Lung (tissue), 12 donors: Measurements from ENCODE around the gene TMTC2. TPM values are rescaled to one million over a fixed set of nuclear protein-coding genes. Genes with fewer than 3 reads are reported as not detected.
A peak's percentile ranks its signal among the peaks of the same experiment; 100 is the strongest.

ENCODE experiments used
- ATAC-seq: fragments of 200-7000 bp; cut with Tn5 transposase; one replicate; pipeline ENCODE4 v1.9.1; 2020; ENCODE audit warnings: moderate number of reproducible peaks; ENCODE audit not compliant: insufficient read depth, low FRiP score
- DNase-seq, 3 donors: peaks; one replicate each; pipeline ENCODE4 v3.0.0-alpha.2; 2013 to 2017
- H3K27ac ChIP-seq, 2 donors: one replicate each; pipeline ENCODE4 v1.5.1; 2013; ENCODE audit warnings: mild to moderate bottlenecking in 2 of 2, moderate library complexity in 2 of 2, control low read depth in 1 of 2, inconsistent platforms in 1 of 2, low read depth in 1 of 2, low read length in 1 of 2
- H3K27me3 ChIP-seq, 3 donors: one replicate each; pipeline ENCODE4 v1.5.1; 2013; ENCODE audit warnings: low read length in 2 of 3; ENCODE audit not compliant: control insufficient read depth in 3 of 3, insufficient read depth in 3 of 3
- H3K36me3 ChIP-seq, 4 donors: one replicate each; pipeline ENCODE4 v1.5.1; 2013; ENCODE audit warnings: low read length in 4 of 4, mild to moderate bottlenecking in 1 of 4, moderate library complexity in 1 of 4; ENCODE audit not compliant: control insufficient read depth in 4 of 4, insufficient read depth in 4 of 4
- H3K4me1 ChIP-seq, 5 donors: one replicate each; pipeline ENCODE4 v1.5.1; 2013; ENCODE audit warnings: low read length in 5 of 5, mild to moderate bottlenecking in 2 of 5, moderate library complexity in 1 of 5; ENCODE audit not compliant: control insufficient read depth in 5 of 5, insufficient read depth in 5 of 5
- H3K4me3 ChIP-seq: one replicate; pipeline ENCODE4 v1.5.1; 2013; ENCODE audit warnings: mild to moderate bottlenecking, control low read depth, moderate library complexity
- H3K9ac ChIP-seq, 2 donors: one replicate each; pipeline ENCODE4 v1.5.1; 2013; ENCODE audit warnings: low read length in 2 of 2, control low read depth in 1 of 2; ENCODE audit not compliant: insufficient read depth in 1 of 2
- H3K9me3 ChIP-seq, 4 donors: one replicate each; pipeline ENCODE4 v1.5.1; 2013; ENCODE audit warnings: low read length in 3 of 4, mild to moderate bottlenecking in 1 of 4, moderate library complexity in 1 of 4; ENCODE audit not compliant: control insufficient read depth in 4 of 4, insufficient read depth in 3 of 4
- WGBS, 2 donors: extraction: QIAGEN DNeasy Blood & Tissue Kit; methylation state at CpG; one replicate each; pipeline ENCODE4 v1.1.7; 2013; 5-methylcytosine and 5-hydroxymethylcytosine counted together
- polyA plus RNA-seq, 2 donors: library from polyadenylated mRNA; stranded (reverse); fragments of 200-250 nt; gene quantifications; one replicate each; pipeline ENCODE4 v1.2.1, GENCODE V29; 2013
- total RNA-seq, 2 donors: library from RNA; depleted of rRNA in 1 of 2; stranded (reverse); fragments of >200 nt in 1 of 2; gene quantifications; one replicate each; pipeline ENCODE4 v1.2.1, GENCODE V29; 2014 to 2021
- TF ChIP-seq, protein P1 (sequence below): IDR thresholded peaks from 2 replicates; pipeline ENCODE4 v1.5.1; 2012; ENCODE audit warnings: mild to moderate bottlenecking; ENCODE audit errors: control extremely low read depth, extremely low read depth
- donor health status: control.
- donor health status: control.
- donor health status: Bipolar disorder and iron deficiency.
- donor health status: healthy.
- donor health status: DM: yes; HTN: yes; CAD: no.

The TMTC2 gene
- total and polyA plus RNA-seq, 4 donors, result 5.3 to 77.1 (median 14.0) TPM

DNA sequence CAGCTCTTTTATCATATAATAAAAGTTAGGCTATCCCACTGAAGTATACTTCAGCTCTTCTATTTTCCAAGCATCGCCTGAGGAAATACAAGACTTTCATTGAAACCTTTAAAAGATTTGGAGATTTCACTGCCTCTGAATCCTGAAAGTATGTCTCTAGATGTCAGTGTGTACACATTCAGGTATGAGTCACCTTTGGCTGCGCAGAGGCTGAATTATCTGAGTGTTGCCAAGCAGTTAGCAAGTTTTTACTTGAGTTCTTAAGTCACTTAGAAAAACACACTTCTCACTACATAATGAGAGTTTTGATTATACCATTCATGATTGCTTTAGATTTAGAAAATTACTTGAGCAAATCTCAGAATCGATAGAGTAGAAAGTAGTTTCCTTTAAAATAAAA is 210.3 kb downstream of the TMTC2 start:
- ATAC-seq, result peak; percentile 79
- Histone ChIP-seq H3K9ac (no peak overlapping the region), H3K9me3 (no peaks in the 10 kb centered on the region), H3K36me3 (peaks cover 0 to 10% (median 3%) of the 10 kb centered on the region in 4 donors), H3K4me1 (peaks cover 0 to 16% (median 0%) of the 10 kb centered on the region in 5 donors), H3K27me3 (no peaks in the 10 kb centered on the region), H3K27ac (no peak overlapping the region), H3K4me3 (no peak overlapping the region)
- 71 to 87% methylated on average over 3 of the region's 3 CpGs for WGBS, 2 donors
- TF ChIP-seq, protein P1, sequence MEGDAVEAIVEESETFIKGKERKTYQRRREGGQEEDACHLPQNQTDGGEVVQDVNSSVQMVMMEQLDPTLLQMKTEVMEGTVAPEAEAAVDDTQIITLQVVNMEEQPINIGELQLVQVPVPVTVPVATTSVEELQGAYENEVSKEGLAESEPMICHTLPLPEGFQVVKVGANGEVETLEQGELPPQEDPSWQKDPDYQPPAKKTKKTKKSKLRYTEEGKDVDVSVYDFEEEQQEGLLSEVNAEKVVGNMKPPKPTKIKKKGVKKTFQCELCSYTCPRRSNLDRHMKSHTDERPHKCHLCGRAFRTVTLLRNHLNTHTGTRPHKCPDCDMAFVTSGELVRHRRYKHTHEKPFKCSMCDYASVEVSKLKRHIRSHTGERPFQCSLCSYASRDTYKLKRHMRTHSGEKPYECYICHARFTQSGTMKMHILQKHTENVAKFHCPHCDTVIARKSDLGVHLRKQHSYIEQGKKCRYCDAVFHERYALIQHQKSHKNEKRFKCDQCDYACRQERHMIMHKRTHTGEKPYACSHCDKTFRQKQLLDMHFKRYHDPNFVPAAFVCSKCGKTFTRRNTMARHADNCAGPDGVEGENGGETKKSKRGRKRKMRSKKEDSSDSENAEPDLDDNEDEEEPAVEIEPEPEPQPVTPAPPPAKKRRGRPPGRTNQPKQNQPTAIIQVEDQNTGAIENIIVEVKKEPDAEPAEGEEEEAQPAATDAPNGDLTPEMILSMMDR, result no peak
- peak in 1 of 3 donors; percentile 56 for DNase-seq

DNA sequence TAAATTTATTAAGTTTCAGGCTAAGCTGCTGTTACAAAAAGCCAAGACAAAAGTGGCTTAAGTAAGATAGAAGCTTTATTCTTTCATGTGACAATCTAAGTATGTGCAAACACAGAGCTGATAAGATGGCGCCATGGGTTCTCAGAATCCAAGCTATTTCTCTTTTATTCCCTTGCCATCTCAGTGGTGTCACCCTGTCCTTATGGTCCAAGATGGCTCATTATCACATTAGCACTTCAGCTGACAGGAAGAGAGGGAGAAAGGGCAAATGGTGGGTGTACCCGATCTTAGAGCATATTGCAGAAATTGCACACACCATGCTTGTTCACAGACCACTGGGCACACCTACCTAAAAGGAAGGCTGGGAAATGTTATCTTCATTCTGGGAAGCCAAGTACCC is 211.7 kb downstream of the TMTC2 start:
- Histone ChIP-seq H3K4me1 (peaks cover 0 to 16% (median 0%) of the 10 kb centered on the region in 5 donors), H3K36me3 (peaks cover 0 to 10% (median 3%) of the 10 kb centered on the region in 4 donors), H3K27me3 (no peaks in the 10 kb centered on the region), H3K27ac (no peak overlapping the region), H3K9me3 (no peaks in the 10 kb centered on the region), H3K9ac (no peak overlapping the region), H3K4me3 (no peak overlapping the region)
- WGBS, 2 donors, result 45 to 78% methylated on average over 2 of the region's 2 CpGs
- peak; percentile 62 to 92 (median 90) for DNase-seq
- TF ChIP-seq, protein P1, result no peak
- ATAC-seq, result no peak

DNA sequence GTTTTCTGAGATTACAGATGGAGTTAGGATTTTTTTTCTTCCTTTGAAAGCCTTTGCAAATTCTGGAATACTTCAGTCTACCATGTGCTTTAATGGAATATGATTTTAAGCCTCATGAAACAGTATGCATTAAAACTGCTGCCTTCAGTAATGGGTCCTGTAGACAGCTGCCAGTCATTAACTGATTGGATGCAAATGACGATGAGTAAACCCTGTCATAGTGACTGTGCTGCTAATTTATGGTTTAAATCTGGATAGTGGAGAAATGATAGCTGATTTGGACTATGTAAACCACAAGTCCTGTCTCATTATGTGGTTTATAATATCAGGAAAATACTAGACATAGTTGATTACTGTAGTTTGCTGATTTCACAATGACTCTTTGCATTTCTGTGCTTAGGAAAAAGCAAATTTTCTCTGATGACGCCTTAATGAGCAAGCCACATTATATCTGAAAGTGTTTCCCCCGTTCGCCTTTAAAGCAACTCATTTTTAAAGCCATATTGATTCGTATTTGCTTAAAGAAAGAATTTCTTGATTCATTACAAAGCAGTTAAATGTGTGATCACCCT is 217.6 kb downstream of the TMTC2 start:
- no peak for ATAC-seq
- H3K27ac ChIP-seq, result no peak overlapping the region
- WGBS, 2 donors, result 82 to 88% methylated on average over 5 of the region's 5 CpGs

More for the DNA sequence above, 217.6 kb downstream of the TMTC2 start:
- H3K4me3 ChIP-seq, result no peak overlapping the region
- TF ChIP-seq, protein P1, result no peak
- H3K36me3 ChIP-seq, result no peaks in the 10 kb centered on the region
- DNase-seq, result peak in 1 of 3 donors; percentile 57
- no peaks in the 10 kb centered on the region for H3K27me3 ChIP-seq
- no peaks in the 10 kb centered on the region for H3K9me3 ChIP-seq
- H3K4me1 ChIP-seq, result peaks cover 0 to 6% (median 0%) of the 10 kb centered on the region in 5 donors
- H3K9ac ChIP-seq, result no peak overlapping the region
